HG02885 (cell line): ENCODE measurements around the gene TNRC6C.

Experiments
- ATAC-seq: cut with Tn5 transposase; IDR thresholded peaks from one replicate; pipeline ENCODE4 v1.9.1; 2021; ENCODE audit warnings: mild to moderate bottlenecking; ENCODE audit not compliant: unreplicated experiment, poor library complexity

Gene TNRC6C

GRCh38 chr17:77957857-77958715 is at the start of gene TNRC6C:
Gene TNRC6C (plus strand): TSS chr17:77958703. CDS start chr17:78004207, 45,504 bp downstream.
- peak; percentile 83 for ATAC-seq

- ATAC-seq, result no peak
Measured at GRCh38 chr17:77909236-77909635, 49.3 kb upstream of the TNRC6C start.

- no peak for ATAC-seq
Measured at GRCh38 chr17:77909816-77910215, 48.7 kb upstream of the TNRC6C start.

GRCh38 chr17:77914385-77915254 is 43.9 kb upstream of the TNRC6C start:
- no peak for ATAC-seq

- no peak for ATAC-seq
Measured at GRCh38 chr17:77915594-77916021, 42.9 kb upstream of the TNRC6C start.

GRCh38 chr17:77916264-77916663 is 42.2 kb upstream of the TNRC6C start:
- no peak for ATAC-seq

- no peak for ATAC-seq
Measured at GRCh38 chr17:77916703-77917481, 41.6 kb upstream of the TNRC6C start.

- ATAC-seq, result no peak
Measured at GRCh38 chr17:77919276-77919675, 39.2 kb upstream of the TNRC6C start.

- ATAC-seq, result no peak
Measured at GRCh38 chr17:77923135-77923534, 35.4 kb upstream of the TNRC6C start.

- ATAC-seq, result no peak
Measured at GRCh38 chr17:77923776-77924513, 34.6 kb upstream of the TNRC6C start.

- no peak for ATAC-seq
Measured at GRCh38 chr17:77924757-77925336, 33.7 kb upstream of the TNRC6C start.

- ATAC-seq, result no peak
Measured at GRCh38 chr17:77925831-77926543, 32.5 kb upstream of the TNRC6C start.

GRCh38 chr17:77926981-77927380 is 31.5 kb upstream of the TNRC6C start:
- no peak for ATAC-seq

- no peak for ATAC-seq
Measured at GRCh38 chr17:77927777-77928518, 30.6 kb upstream of the TNRC6C start.

- no peak for ATAC-seq
Measured at GRCh38 chr17:77928519-77929179, 29.9 kb upstream of the TNRC6C start.

- no peak for ATAC-seq
Measured at GRCh38 chr17:77929180-77929564, 29.3 kb upstream of the TNRC6C start.

- no peak for ATAC-seq
Measured at GRCh38 chr17:77929871-77930436, 28.5 kb upstream of the TNRC6C start.
